NB4 (cell line): ENCODE measurements around the gene BBS9.
"Not testable (repeated sequence)": the region's sequence is repeated elsewhere in the genome, so short reads cannot be mapped to it uniquely, and the experiment has no call there.

ENCODE experiments used
- DNase-seq: peaks from one replicate; pipeline ENCODE4 v3.0.0; 2010; ENCODE audit warnings: low read depth
- H3K4me3 ChIP-seq: one replicate; pipeline ENCODE4 v1.5.1; 2011; ENCODE audit warnings: mild to moderate bottlenecking, low read depth, low read length, moderate library complexity
- MAX ChIP-seq: IDR thresholded peaks from 2 replicates; pipeline ENCODE4 v1.6.1; 2011; ENCODE audit warnings: low read depth, low read length
- MYC ChIP-seq: IDR thresholded peaks from 2 replicates; pipeline ENCODE4 v1.6.1; 2011; ENCODE audit warnings: low read depth, low read length
- POLR2A ChIP-seq: IDR thresholded peaks from 2 replicates; pipeline ENCODE4 v1.6.1; 2011; ENCODE audit warnings: mild to moderate bottlenecking; ENCODE audit not compliant: insufficient read length; ENCODE audit errors: extremely low read depth
- TF ChIP-seq, protein P1 (sequence below): IDR thresholded peaks from one replicate; pipeline ENCODE4 v1.5.1; 2012; ENCODE audit warnings: low read depth, low read length

BBS9 gene

DNA sequence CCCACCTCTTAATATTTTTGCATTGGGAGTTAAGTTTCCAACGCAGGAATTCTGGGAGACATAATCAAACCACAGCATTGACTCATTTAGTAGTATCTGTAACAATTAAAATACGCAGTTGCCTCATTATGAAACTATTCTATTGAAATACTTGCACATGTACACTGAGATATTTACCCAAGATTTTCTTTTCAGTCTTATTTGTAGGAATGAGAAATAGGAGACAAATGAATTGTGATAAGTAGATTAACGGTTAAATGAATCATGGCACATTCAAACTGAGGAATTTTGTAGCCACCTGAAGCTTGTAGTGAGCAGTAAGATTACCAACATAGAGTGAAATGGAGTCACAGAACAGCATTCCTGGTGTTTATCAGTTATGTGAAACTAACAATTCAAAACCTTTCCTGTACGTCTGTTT, 38.2 kb upstream of the BBS9 start:
- TF ChIP-seq, protein P1, sequence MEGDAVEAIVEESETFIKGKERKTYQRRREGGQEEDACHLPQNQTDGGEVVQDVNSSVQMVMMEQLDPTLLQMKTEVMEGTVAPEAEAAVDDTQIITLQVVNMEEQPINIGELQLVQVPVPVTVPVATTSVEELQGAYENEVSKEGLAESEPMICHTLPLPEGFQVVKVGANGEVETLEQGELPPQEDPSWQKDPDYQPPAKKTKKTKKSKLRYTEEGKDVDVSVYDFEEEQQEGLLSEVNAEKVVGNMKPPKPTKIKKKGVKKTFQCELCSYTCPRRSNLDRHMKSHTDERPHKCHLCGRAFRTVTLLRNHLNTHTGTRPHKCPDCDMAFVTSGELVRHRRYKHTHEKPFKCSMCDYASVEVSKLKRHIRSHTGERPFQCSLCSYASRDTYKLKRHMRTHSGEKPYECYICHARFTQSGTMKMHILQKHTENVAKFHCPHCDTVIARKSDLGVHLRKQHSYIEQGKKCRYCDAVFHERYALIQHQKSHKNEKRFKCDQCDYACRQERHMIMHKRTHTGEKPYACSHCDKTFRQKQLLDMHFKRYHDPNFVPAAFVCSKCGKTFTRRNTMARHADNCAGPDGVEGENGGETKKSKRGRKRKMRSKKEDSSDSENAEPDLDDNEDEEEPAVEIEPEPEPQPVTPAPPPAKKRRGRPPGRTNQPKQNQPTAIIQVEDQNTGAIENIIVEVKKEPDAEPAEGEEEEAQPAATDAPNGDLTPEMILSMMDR, result no peak
- TF ChIP-seq MYC, result no peak
- TF ChIP-seq POLR2A, result no peak
- TF ChIP-seq MAX, result no peak
- no peak for DNase-seq
- no peak overlapping the region for H3K4me3 ChIP-seq

GRCh38 chr7:33091641-33092191, 37.6 kb upstream of the BBS9 start:
- DNase-seq, result peak; percentile 12
- no peak overlapping the region for H3K4me3 ChIP-seq
- TF ChIP-seq MYC, result no peak
- TF ChIP-seq POLR2A, result no peak
- no peak for TF ChIP-seq MAX
- TF ChIP-seq, protein P1, result peak; percentile 31

- H3K4me3 ChIP-seq, result no peak overlapping the region
- TF ChIP-seq, protein P1, result no peak
- TF ChIP-seq POLR2A, result no peak
- no peak for TF ChIP-seq MAX
- no peak for TF ChIP-seq MYC
- DNase-seq, result no peak
Observed at GRCh38 chr7:33093266-33093665, 36.1 kb upstream of the BBS9 start.

GRCh38 chr7:33094745-33095275, 34.6 kb upstream of the BBS9 start:
- not testable (repeated sequence) for DNase-seq, H3K4me3 ChIP-seq

- H3K4me3 ChIP-seq, result no peak overlapping the region
- TF ChIP-seq POLR2A, result no peak
- TF ChIP-seq, protein P1, result no peak
- TF ChIP-seq MYC, result no peak
- TF ChIP-seq MAX, result no peak
- no peak for DNase-seq
Observed at GRCh38 chr7:33099154-33099940, 30.0 kb upstream of the BBS9 start.

GRCh38 chr7:33100770-33101169, 28.6 kb upstream of the BBS9 start:
- TF ChIP-seq POLR2A (no peak), MYC (no peak), MAX (no peak)
- TF ChIP-seq, protein P1, result no peak

More at GRCh38 chr7:33100770-33101169, 28.6 kb upstream of the BBS9 start:
- H3K4me3 ChIP-seq, result no peak overlapping the region
- DNase-seq, result no peak
